Activated CD4-positive, alpha-beta T cell treated with anti-CD3 and anti-CD28 coated beads, Interleukin-2, amount 10 ng/mL, durations not matched to agents 24 days and 14 days (primary cell): Measurements from ENCODE around the gene RGS7. TPM values are rescaled to one million over a fixed set of nuclear protein-coding genes. Genes with fewer than 3 reads are reported as not detected.
"Not testable (repeated sequence)": the region's sequence is repeated elsewhere in the genome, so short reads cannot be mapped to it uniquely, and the experiment has no call there.

Experiments used
- DNase-seq: peaks from one replicate; pipeline ENCODE4 v3.0.0; 2022
- H3K27ac Mint-ChIP-seq: one replicate; pipeline ENCODE4 v1.8.0; 2022; ENCODE audit warnings: mild to moderate bottlenecking, mixed read lengths
- H3K27me3 Mint-ChIP-seq: one replicate; pipeline ENCODE4 v1.8.0; 2022; ENCODE audit warnings: mixed read lengths
- H3K36me3 Mint-ChIP-seq: one replicate; pipeline ENCODE4 v1.8.0; 2022; ENCODE audit warnings: low read depth, mild to moderate bottlenecking, mixed read lengths
- H3K4me1 Mint-ChIP-seq: one replicate; pipeline ENCODE4 v1.8.0; 2021; ENCODE audit warnings: mixed read lengths
- H3K4me3 Mint-ChIP-seq: one replicate; pipeline ENCODE4 v1.8.0; 2022; ENCODE audit warnings: mild to moderate bottlenecking, moderate library complexity, mixed read lengths
- H3K9me3 Mint-ChIP-seq: one replicate; pipeline ENCODE4 v1.8.0; 2021; ENCODE audit warnings: mixed read lengths
- intact Hi-C: fragments of 100-400 bp; cut with micrococcal nuclease; formaldehyde crosslinking; loops from one replicate; pipeline ENCODE4 v1.15.1; 2023
- total RNA-seq: library from RNA; stranded (reverse); gene quantifications from 2 replicates; pipeline ENCODE4 v1.2.3, GENCODE V29; 2022

RGS7 gene
- total RNA-seq, 1 donor from 2014 or later, result not detected

- Mint-ChIP-seq H3K36me3 (no peaks in the 10 kb centered on the region), H3K4me3 (no peak overlapping the region), H3K9me3 (no peaks in the 10 kb centered on the region), H3K27me3 (no peaks in the 10 kb centered on the region), H3K4me1 (no peaks in the 10 kb centered on the region), H3K27ac (no peak overlapping the region)
- DNase-seq, result no peak
- intact Hi-C loops, result no loop called here
Measured at GRCh38 chr1:241142493-241142892, 214.5 kb downstream of the RGS7 start.

DNA sequence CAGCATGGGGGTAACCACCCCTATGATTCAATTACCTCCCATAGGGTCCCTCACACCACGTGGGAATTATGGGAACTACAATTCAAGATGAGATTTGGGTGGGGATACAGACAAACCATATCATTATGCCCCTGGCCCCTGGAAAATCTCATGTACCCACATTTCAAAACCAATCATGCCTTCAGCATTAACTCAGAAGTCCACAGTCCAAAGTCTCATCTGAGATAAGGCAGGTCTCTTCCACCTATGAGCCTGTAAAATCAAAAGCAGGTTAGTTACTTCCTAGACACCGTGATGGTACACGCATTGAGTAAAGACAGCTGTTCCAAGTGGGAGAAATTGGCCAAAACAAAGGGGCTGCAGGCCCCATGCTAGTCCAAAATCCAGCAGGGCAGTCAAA lies 215.4 kb downstream of the RGS7 start:
- H3K27me3 Mint-ChIP-seq, H3K4me3 Mint-ChIP-seq, DNase-seq, intact Hi-C loops, H3K36me3 Mint-ChIP-seq, H3K27ac Mint-ChIP-seq, H3K9me3 Mint-ChIP-seq, H3K4me1 Mint-ChIP-seq: not testable (repeated sequence)

GRCh38 chr1:241140670-241141069 lies 216.3 kb downstream of the RGS7 start:
- Mint-ChIP-seq H3K9me3 (no peaks in the 10 kb centered on the region), H3K36me3 (no peaks in the 10 kb centered on the region), H3K4me3 (no peak overlapping the region)

DNA sequence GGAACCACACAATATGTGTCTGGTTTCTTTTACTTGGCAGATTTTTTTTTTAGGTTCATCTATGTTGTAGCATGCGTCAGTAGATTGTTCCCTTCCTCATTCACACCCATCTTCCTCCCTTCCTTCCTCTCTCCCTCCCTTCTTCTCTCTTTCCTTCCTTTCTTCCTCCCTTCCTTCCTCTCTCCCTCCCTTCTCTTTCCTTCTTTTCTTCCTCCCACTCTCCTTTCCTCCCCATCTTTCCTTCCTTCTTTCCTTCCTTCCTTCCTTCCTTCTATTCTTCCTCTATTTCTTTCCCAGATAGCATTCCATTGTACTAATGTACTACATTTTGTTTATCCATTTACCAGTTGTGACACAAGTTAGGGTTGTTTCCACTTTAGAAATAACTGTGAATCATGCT lies 218.0 kb downstream of the RGS7 start:
- no peaks in the 10 kb centered on the region for H3K4me1 Mint-ChIP-seq
- DNase-seq, result no peak
- H3K4me3 Mint-ChIP-seq, result no peak overlapping the region
- intact Hi-C loops, result no loop called here
- H3K27ac Mint-ChIP-seq, result no peak overlapping the region
- no peaks in the 10 kb centered on the region for H3K36me3 Mint-ChIP-seq
- no peaks in the 10 kb centered on the region for H3K9me3 Mint-ChIP-seq
- H3K27me3 Mint-ChIP-seq, result no peaks in the 10 kb centered on the region

More at GRCh38 chr1:241140670-241141069, 216.3 kb downstream of the RGS7 start:
- no peaks in the 10 kb centered on the region for H3K4me1 Mint-ChIP-seq
- no peak overlapping the region for H3K27ac Mint-ChIP-seq
- no peak for DNase-seq
- intact Hi-C loops, result no loop called here
- no peaks in the 10 kb centered on the region for H3K27me3 Mint-ChIP-seq

GRCh38 chr1:241138248-241138647 lies 218.8 kb downstream of the RGS7 start:
- Mint-ChIP-seq H3K27ac (no peak overlapping the region), H3K36me3 (no peaks in the 10 kb centered on the region), H3K9me3 (no peaks in the 10 kb centered on the region), H3K4me3 (no peak overlapping the region), H3K27me3 (no peaks in the 10 kb centered on the region), H3K4me1 (no peaks in the 10 kb centered on the region)
- intact Hi-C loops, result no loop called here
- DNase-seq, result no peak

DNA sequence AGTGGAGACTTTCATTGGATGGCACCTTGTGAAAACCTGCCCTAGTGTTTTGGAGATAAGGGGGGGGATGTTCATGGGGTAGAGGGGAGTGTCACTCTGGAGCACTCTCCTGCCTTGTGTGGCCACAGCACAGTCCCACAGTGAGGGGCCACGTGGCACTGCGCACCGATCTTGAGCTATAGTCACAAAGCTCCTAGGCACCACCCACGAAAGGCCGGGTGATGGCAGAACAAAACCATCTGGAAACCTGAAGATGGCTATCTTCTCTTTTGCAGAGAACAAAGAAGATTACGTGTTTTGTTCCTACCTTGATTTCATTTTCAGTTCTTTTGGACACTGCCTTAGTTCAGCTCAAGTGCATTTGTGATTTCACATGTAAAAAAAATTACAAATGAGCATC lies 220.6 kb downstream of the RGS7 start:
- Mint-ChIP-seq H3K4me3 (no peak overlapping the region), H3K27me3 (no peaks in the 10 kb centered on the region), H3K4me1 (no peaks in the 10 kb centered on the region), H3K27ac (no peak overlapping the region), H3K36me3 (no peaks in the 10 kb centered on the region), H3K9me3 (no peaks in the 10 kb centered on the region)
- intact Hi-C loops, result no loop called here
- DNase-seq, result no peak

GRCh38 chr1:241131636-241132194 lies 225.3 kb downstream of the RGS7 start:
- DNase-seq, result no peak
- intact Hi-C loops, result no loop called here
- H3K27me3 Mint-ChIP-seq, result no peaks in the 10 kb centered on the region
- H3K36me3 Mint-ChIP-seq, result no peaks in the 10 kb centered on the region
- no peak overlapping the region for H3K4me3 Mint-ChIP-seq
- H3K4me1 Mint-ChIP-seq, result no peaks in the 10 kb centered on the region
- H3K27ac Mint-ChIP-seq, result no peak overlapping the region
- H3K9me3 Mint-ChIP-seq, result no peaks in the 10 kb centered on the region

- H3K9me3 Mint-ChIP-seq, result no peaks in the 10 kb centered on the region
- no peaks in the 10 kb centered on the region for H3K4me1 Mint-ChIP-seq
- H3K27ac Mint-ChIP-seq, result no peak overlapping the region
- H3K4me3 Mint-ChIP-seq, result no peak overlapping the region
- no peaks in the 10 kb centered on the region for H3K36me3 Mint-ChIP-seq
- H3K27me3 Mint-ChIP-seq, result no peaks in the 10 kb centered on the region
- intact Hi-C loops, result no loop called here
- DNase-seq, result no peak
Measured at GRCh38 chr1:241130881-241131280, 226.1 kb downstream of the RGS7 start.

DNA sequence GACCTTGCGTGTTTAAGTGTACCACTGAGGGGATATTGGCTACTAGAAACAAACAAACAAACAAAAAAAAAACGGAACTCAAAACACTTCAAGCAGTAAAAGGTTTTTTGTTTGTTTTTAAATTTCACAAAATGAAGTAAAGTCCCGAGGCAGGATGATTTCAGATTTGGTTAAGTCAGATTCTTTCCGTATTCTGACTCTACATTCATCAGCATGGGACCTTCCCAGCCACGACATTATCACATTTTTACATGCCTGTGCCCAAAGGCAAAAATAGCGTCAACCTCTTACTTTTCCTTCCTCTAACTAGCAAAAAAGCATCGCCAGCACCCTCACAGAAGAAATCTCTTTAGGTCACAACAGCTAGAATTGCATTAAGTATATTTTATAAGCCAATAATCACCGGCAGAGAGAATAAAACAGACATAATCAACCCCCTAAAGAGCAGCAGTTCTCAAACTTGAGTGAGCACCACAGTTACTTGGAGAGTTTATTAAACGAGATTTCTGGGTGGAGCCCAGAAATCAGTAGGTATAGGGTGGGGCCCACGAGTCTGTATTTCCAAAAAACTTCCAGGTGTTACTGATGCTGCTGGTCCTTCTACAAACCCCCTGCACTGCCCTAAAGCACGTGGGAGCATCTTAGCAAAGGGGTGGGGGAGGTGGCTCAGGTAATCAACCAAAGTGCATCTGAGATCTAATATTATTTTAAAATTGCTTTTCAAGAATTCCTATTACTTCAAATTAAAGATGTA lies 227.6 kb downstream of the RGS7 start:
- H3K4me1 Mint-ChIP-seq, result no peaks in the 10 kb centered on the region
- DNase-seq, result no peak
- H3K9me3 Mint-ChIP-seq, result no peaks in the 10 kb centered on the region
- intact Hi-C loops, result no loop called here
- no peaks in the 10 kb centered on the region for H3K27me3 Mint-ChIP-seq
- no peak overlapping the region for H3K27ac Mint-ChIP-seq
- H3K36me3 Mint-ChIP-seq, result no peaks in the 10 kb centered on the region
- no peak overlapping the region for H3K4me3 Mint-ChIP-seq

- Mint-ChIP-seq H3K27me3 (no peaks in the 10 kb centered on the region), H3K4me1 (no peaks in the 10 kb centered on the region), H3K9me3 (no peaks in the 10 kb centered on the region), H3K36me3 (no peaks in the 10 kb centered on the region), H3K4me3 (no peak overlapping the region), H3K27ac (no peak overlapping the region)
- intact Hi-C loops, result no loop called here
- no peak for DNase-seq
Measured at GRCh38 chr1:241125286-241125685, 231.7 kb downstream of the RGS7 start.

DNA sequence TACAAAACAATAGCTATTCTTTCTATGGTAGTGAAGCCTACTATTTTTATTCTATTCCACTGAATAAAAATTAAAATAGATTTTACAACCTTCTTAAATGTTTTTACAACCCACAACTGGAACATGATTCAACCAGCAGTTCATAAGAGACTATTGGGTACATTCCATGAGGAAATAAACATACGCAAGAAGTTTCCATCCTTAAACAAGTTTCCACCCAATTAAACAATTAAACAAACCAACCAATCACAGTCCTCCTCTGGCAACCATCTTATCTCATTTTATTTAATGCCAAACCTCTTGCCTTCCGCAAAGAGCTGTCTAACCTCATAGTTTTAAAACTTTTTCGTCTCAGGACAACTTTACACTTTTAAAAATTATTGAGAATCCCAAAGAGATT lies 239.0 kb downstream of the RGS7 start:
- no peaks in the 10 kb centered on the region for H3K36me3 Mint-ChIP-seq
- intact Hi-C loops, result no loop called here
- no peaks in the 10 kb centered on the region for H3K4me1 Mint-ChIP-seq
- no peaks in the 10 kb centered on the region for H3K27me3 Mint-ChIP-seq
- H3K27ac Mint-ChIP-seq, result no peak overlapping the region
- no peak for DNase-seq
- no peaks in the 10 kb centered on the region for H3K9me3 Mint-ChIP-seq
- H3K4me3 Mint-ChIP-seq, result no peak overlapping the region

DNA sequence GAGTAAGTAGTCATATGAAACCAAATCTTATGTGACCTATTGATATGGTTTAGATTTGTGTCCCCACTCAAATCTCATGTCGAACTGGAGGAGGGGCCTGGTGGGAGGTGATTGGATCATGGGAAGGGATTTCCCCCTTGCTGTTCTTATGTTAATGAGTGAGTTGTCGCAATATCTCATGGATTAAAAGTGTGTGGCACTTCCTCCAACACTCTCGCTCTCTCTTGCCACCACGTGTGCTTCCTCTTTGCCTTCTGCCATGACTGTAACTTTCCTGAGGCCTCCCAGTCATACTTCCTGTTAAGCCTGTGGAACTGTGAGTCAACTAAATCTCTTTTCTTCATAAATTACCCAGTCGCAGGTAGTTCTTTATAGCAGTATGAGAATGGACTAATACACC lies 241.2 kb downstream of the RGS7 start:
- Mint-ChIP-seq H3K9me3 (peaks cover 4% of the 10 kb centered on the region), H3K36me3 (no peaks in the 10 kb centered on the region), H3K27me3 (no peaks in the 10 kb centered on the region), H3K4me3 (no peak overlapping the region), H3K4me1 (no peaks in the 10 kb centered on the region), H3K27ac (no peak overlapping the region)
- intact Hi-C loops, result no loop called here
- DNase-seq, result no peak

DNA sequence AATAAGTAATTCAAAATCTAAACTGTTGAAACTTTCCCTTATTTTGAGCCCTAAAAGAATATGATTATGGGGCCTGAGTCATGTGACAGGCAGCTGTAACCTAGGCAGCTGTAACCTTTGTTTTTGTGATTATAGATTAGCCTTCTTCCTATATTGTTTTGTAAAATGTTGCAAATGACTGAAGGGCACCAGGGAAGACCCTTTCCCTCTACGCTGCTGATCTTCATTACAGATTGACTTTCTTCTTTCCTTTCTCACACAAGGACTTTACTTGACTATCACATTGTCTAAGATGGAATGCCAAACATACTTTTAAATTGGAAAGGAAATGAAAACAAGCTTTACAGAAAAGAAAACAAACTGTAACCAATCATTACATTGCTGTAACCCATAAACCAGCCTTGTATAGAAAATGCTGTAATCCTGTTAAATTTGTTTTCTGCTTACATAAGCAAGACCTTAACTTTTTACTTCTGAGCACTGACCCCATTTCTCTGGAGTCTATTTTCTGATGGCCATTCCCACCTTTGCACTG lies 242.2 kb downstream of the RGS7 start:
- no peaks in the 10 kb centered on the region for H3K27me3 Mint-ChIP-seq
- no peaks in the 10 kb centered on the region for H3K4me1 Mint-ChIP-seq
- no peak overlapping the region for H3K4me3 Mint-ChIP-seq
- no peaks in the 10 kb centered on the region for H3K36me3 Mint-ChIP-seq
- intact Hi-C loops, result no loop called here
- H3K27ac Mint-ChIP-seq, result no peak overlapping the region
- H3K9me3 Mint-ChIP-seq, result peaks cover 4% of the 10 kb centered on the region
- DNase-seq, result no peak

DNA sequence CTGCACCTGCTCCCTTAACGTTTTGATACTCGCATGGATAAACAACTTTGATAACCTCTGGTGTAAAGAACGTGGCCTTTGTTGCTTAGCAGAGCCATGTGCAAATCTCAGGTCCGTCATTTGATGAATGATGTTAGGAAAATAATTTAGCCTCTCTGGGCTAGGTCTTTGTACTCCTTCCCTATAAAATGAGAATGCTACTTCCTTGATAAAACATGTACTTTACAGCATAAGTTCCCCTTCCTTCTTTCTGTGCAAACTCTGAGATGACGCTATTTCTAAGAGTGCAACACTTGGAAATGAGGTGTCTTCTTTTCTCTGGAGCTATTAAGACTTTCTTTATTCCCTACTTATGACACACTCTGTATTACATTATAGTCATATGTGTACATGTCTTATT lies 243.4 kb downstream of the RGS7 start:
- Mint-ChIP-seq H3K27me3 (no peaks in the 10 kb centered on the region), H3K4me1 (no peaks in the 10 kb centered on the region), H3K36me3 (no peaks in the 10 kb centered on the region), H3K4me3 (no peak overlapping the region), H3K9me3 (peaks cover 4% of the 10 kb centered on the region), H3K27ac (no peak overlapping the region)
- intact Hi-C loops, result no loop called here
- DNase-seq, result no peak

DNA sequence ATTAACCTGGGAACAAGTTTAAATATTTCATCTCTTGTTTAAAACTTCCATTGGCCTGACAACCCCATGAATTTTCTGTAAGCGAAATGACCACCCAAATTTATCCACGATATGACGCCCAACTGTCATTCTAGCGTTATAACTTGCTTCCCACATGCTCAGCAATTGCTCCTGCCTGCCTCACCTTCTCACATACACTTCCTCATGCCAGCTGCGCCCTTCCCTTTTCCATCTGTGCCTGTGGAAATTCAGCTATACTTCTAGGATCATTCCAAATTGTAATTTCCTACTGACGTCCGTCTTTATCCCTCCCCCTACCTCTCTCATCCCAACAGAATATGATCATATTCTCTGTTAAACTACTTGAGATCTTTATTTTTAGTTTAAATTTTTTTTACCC lies 248.0 kb downstream of the RGS7 start:
- intact Hi-C loops, result no loop called here
- Mint-ChIP-seq H3K4me3 (no peak overlapping the region), H3K27ac (no peak overlapping the region)

More for the DNA sequence above, 248.0 kb downstream of the RGS7 start:
- Mint-ChIP-seq H3K36me3 (no peaks in the 10 kb centered on the region), H3K9me3 (peaks cover 4% of the 10 kb centered on the region), H3K4me1 (no peaks in the 10 kb centered on the region), H3K27me3 (no peaks in the 10 kb centered on the region)
- no peak for DNase-seq
